HG03575 (cell line): ENCODE data around the gene NKAIN1.

ENCODE experiments used
- ATAC-seq: cut with Tn5 transposase; IDR thresholded peaks from one replicate; pipeline ENCODE4 v1.9.1; 2021; ENCODE audit not compliant: unreplicated experiment, insufficient number of reproducible peaks, low FRiP score; ENCODE audit errors: extremely low read depth

The NKAIN1 gene

GRCh38 chr1:31238612-31238985 lies 1.1 kb downstream of the NKAIN1 start:
- ATAC-seq = no peak

GRCh38 chr1:31234870-31235269 lies 4.8 kb downstream of the NKAIN1 start:
- no peak for ATAC-seq

DNA sequence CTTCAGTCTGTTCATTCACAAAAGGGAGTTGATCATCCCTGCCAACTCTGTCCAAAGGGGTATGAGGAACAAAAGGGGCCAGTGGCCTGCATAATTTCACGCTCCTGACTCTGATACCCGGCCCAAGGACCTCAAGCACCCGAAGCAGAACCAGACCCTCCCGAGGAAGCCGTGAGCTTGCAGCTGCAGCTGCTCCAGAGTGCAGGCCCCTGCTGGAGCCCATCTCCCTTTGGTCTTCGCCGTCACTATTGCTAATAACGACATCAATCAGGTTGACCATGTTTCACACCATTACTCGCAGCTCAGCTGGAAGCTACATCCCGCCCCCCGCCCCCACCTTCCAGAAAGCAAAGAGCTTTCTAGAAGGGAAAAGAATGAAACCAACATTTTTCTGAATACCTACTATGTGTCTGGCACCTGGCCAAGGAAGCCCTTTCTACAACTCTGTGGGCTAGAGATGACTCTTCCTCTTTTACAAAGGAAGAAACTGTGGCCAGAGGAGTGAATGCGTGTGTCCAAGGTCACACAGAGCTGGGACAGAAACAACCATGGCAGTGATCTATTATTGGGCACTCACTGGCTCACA lies 5.5 kb downstream of the NKAIN1 start:
- ATAC-seq = no peak

GRCh38 chr1:31232689-31233088 lies 7.0 kb downstream of the NKAIN1 start:
- no peak for ATAC-seq

DNA sequence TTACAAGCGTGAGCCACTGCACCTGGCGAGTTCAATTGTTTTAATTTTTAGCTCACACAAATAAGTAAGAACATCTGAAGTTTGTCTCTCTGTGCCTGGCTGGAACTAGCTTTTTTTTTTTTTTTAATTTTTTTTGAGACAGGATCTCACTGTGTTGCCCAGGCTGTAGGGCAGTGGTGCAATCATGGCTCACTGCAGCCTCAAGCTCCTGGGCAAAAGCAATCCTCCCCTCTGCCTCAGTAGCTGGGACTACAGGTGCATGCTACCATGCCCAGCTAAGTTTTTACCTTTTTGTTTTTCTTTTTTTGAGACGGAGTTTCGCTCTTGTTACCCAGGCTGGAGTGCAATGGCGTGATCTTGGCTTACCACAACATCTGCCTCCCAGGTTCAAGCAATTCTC lies 7.9 kb downstream of the NKAIN1 start:
- ATAC-seq = no peak

GRCh38 chr1:31230378-31230777 lies 9.3 kb downstream of the NKAIN1 start:
- ATAC-seq = no peak

DNA sequence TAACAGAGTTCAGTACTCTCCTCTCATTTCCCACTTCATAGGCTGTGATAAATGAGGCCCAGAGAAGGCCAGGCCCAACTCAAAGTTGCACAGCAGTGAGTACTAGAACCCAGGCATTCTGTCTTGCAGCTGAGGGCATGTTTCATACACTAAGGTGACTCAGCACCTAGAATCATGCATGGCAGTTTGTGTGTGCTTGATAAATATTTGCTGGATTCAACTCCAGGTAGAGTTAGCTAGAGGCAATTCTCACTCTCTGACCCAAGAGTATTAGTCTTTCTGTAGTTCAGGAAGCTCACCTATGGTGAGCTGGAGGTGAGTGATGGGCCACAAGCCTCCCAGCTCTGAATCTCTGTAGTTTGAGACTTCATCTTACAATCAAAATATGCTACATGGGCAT lies 10.7 kb downstream of the NKAIN1 start:
- ATAC-seq = no peak

GRCh38 chr1:31227891-31228568 lies 11.7 kb downstream of the NKAIN1 start:
- no peak for ATAC-seq

DNA sequence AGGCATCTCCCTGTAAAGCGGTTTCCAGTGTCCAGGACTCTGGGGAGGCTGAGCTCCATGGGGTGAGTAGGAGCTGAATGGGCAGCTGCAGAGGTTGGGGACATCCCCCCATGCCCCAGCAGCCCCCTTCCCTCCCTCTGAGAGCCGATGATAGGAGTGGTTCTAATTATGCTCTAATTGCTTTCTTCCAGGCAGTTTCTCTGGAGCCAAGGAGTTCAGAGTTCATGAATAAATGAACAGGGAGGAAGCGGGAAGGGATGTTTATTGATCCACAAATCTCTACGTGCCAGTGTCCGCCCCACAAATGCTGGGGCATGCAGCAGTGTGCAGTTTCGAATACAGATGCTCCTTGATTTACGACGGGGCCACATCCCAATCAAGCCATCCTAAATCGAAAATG lies 15.6 kb downstream of the NKAIN1 start:
- ATAC-seq = no peak

GRCh38 chr1:31222176-31222575 lies 17.5 kb downstream of the NKAIN1 start:
- ATAC-seq = no peak

DNA sequence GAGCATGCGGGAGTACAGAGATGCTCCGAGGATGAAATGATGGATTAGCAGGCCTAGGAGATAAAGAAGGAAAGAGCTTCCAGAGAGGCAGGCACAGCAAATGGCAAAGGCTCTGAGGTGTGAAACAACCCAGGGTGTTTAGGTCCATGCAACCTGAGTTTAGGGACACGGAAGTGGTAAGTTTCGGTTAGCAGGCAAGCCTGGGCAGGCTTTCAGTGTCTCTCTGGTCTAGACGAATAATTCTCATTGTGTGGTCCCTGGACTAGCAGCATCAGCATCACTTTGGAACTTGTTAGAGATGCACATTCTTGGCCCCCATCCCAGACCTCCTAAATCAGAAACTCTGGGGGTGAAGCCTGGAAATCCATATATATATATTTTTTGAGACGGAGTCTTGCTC lies 18.6 kb downstream of the NKAIN1 start:
- ATAC-seq = no peak

GRCh38 chr1:31219489-31219888 lies 20.2 kb downstream of the NKAIN1 start:
- ATAC-seq = no peak

- no peak for ATAC-seq
Observed at GRCh38 chr1:31218705-31219104, 21.0 kb downstream of the NKAIN1 start.

DNA sequence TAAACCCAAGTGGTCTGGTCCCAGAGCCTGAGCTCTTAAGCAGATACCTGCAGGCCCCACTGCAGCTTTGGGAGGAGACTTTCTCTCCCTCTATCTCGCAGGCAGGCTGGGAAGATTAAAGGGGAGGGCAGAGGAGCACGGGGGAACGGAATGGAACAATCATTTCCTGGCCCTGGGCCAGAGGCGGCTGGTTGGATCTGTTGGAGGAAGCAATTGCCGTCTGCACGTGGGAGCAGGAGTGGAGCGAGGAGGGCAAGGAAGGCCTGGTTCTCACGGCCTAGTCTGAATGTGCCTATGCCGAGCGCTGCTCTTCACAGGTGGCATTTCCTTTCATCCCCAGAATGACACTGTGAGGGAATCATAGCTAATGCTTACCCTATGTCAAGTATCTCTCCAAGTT lies 23.7 kb downstream of the NKAIN1 start:
- ATAC-seq = no peak

DNA sequence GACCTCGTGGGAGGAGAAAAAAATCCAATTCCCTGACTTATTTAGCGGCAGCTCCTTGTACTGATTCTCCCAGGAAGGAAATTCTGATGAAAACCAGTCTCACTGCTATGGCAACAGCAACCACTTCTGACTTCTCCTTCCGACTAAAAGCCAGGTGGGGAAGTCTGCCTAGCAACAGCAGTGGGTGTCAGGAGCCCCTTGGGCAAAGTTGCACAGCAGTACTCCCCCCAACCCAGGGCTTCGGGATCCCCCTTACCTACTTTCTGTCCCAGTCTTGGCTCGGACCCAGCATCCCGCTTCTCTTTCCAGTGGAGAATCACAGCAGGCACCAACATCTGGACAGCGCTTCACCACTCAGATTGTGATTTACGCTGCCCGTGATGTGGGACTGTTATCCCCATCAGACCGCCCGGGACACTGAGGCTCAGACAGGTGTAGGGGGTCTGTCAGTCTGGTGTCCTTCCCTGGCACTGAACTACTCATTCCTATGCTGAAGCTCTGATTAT lies 24.6 kb downstream of the NKAIN1 start:
- no peak for ATAC-seq

DNA sequence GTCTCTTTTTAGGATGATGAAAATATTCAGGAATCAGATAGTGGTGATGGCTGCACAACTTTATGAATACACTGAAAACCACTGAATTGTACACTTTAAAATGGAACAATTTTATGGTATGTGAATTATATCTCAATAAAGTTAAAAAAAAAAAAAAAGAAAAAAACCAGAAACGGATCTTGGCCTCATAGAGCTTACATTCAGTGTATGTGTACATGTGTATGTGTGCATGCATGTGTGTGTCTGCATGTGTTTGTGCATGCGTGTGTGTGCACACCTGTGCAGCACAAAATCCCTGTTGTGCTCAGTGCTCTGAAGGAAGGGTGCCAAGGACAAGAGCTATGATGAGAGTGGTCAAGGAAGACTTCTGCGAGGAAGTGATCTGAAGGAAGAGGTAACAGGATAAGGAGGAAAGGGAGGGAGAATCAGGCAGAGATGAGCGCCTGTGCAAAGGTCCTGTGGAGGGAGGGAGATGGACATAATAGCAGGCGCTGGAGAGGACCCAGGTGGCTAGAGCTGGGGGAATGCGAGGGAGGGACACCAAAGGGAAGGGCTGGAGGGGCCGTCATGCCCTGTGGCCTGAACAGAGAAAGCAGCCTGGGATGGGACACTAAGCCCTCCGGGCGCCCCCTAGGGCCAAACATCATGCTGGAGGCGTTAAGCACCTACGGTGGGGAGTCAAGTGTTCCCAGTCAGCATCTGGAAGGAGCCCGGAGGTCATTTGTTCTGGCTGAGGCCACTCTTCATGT lies 25.2 kb downstream of the NKAIN1 start:
- no peak for ATAC-seq

GRCh38 chr1:31208361-31208945 lies 31.2 kb downstream of the NKAIN1 start:
- ATAC-seq = no peak

DNA sequence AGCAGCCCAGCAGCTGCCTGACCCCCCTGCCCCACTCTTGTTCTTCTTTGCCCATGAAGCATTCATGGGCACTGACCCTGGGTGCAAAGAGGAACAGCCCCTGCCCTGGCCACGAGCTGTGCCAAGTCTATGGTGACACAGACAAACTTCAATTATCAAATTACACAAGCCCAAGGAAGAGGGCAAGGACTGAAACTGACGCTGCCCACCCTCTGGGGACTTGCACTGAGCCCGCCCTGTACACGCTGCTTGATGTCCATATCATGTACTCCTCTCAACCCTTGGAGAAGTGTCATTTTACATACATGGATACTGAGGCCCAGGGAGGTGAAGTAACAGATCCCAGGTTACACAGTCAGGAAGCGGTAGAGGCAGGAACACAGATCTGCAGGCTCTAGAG lies 32.1 kb downstream of the NKAIN1 start:
- ATAC-seq = no peak

DNA sequence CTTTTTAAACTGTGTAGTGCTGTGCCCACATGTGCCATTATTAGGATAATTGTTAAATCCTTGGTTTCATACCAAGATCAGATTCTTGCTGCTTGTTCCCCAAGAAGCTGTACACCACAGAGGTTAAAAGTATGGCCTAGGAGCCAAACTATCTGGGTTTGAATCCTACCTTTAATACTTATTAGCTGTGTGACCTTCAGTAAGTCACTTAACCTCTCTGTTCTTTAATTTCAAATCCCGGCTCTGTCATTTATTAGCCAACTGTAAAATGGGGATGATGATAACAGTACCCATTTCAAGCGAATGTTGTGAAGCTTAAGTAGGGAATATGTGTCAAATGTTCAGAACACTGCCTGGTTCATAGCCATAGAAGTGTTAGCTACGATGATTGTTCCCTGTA lies 32.6 kb downstream of the NKAIN1 start:
- no peak for ATAC-seq

- ATAC-seq = no peak
Observed at GRCh38 chr1:31203215-31203614, 36.5 kb downstream of the NKAIN1 start.
